ENCODE results near the gene BAZ1B. TPM values are rescaled to one million over a fixed set of nuclear protein-coding genes. Genes with fewer than 3 reads are reported as not detected.
"Not testable (repeated sequence)": the region's sequence is repeated elsewhere in the genome, so short reads cannot be mapped to it uniquely, and the experiment has no call there.

Gene BAZ1B
- total RNA-seq, 1 donor from 2014 or later = 111 TPM

- no peak overlapping the region for H3K4me3 Mint-ChIP-seq
- H3K9me3 Mint-ChIP-seq = no peaks in the 10 kb centered on the region
- no peak overlapping the region for H3K27ac Mint-ChIP-seq
- H3K4me1 Mint-ChIP-seq (ENCODE audit: low read depth) = peaks cover 16% of the 10 kb centered on the region
- DNase-seq (ENCODE audit: low spot score) = no peak
- H3K36me3 Mint-ChIP-seq (ENCODE audit: low read depth) = peaks cover 44% of the 10 kb centered on the region
- intact Hi-C loops (cut with micrococcal nuclease) = no loop called here
- no peaks in the 10 kb centered on the region for H3K27me3 Mint-ChIP-seq (ENCODE audit: insufficient read depth)
Observed at GRCh38 chr7:73477376-73477775, 44.7 kb downstream of the BAZ1B start.

GRCh38 chr7:73470208-73470607, 51.9 kb downstream of the BAZ1B start:
- no peak overlapping the region for H3K4me3 Mint-ChIP-seq
- H3K27me3 Mint-ChIP-seq (ENCODE audit: insufficient read depth) = no peaks in the 10 kb centered on the region
- peaks cover 2% of the 10 kb centered on the region for H3K4me1 Mint-ChIP-seq (ENCODE audit: low read depth)
- H3K27ac Mint-ChIP-seq = no peak overlapping the region
- DNase-seq (ENCODE audit: low spot score) = no peak
- peaks cover 30% of the 10 kb centered on the region for H3K36me3 Mint-ChIP-seq (ENCODE audit: low read depth)
- H3K9me3 Mint-ChIP-seq = no peaks in the 10 kb centered on the region
- intact Hi-C loops (cut with micrococcal nuclease) = no loop called here

GRCh38 chr7:73467046-73467445, 55.0 kb downstream of the BAZ1B start:
- intact Hi-C loops (cut with micrococcal nuclease) = loop anchor here (10.0 kb wide), 1 partner anchor 48 kb away; no protein-coding TSS in a partner anchor
- H3K36me3 Mint-ChIP-seq (ENCODE audit: low read depth) = peaks cover 49% of the 10 kb centered on the region
- H3K27ac Mint-ChIP-seq = not testable (repeated sequence)

GRCh38 chr7:73466112-73466511, 56.0 kb downstream of the BAZ1B start:
- no peak for DNase-seq (ENCODE audit: low spot score)
- H3K27ac Mint-ChIP-seq = no peak overlapping the region
- H3K27me3 Mint-ChIP-seq (ENCODE audit: insufficient read depth) = no peaks in the 10 kb centered on the region
- intact Hi-C loops (cut with micrococcal nuclease) = loop anchor here (10.0 kb wide), 1 partner anchor 49 kb away; no protein-coding TSS in a partner anchor
- peaks cover 54% of the 10 kb centered on the region for H3K36me3 Mint-ChIP-seq (ENCODE audit: low read depth)
- no peak overlapping the region for H3K4me3 Mint-ChIP-seq
- no peaks in the 10 kb centered on the region for H3K4me1 Mint-ChIP-seq (ENCODE audit: low read depth)
- H3K9me3 Mint-ChIP-seq = no peaks in the 10 kb centered on the region

More at GRCh38 chr7:73467046-73467445, 55.0 kb downstream of the BAZ1B start:
- not testable (repeated sequence) for H3K9me3 Mint-ChIP-seq; H3K4me3 Mint-ChIP-seq; H3K4me1 Mint-ChIP-seq (ENCODE audit: low read depth); DNase-seq (ENCODE audit: low spot score); H3K27me3 Mint-ChIP-seq (ENCODE audit: insufficient read depth)

- Mint-ChIP-seq H3K27ac (no peak overlapping the region), H3K27me3 (ENCODE audit: insufficient read depth) (no peaks in the 10 kb centered on the region), H3K4me3 (no peak overlapping the region), H3K9me3 (no peaks in the 10 kb centered on the region), H3K4me1 (ENCODE audit: low read depth) (no peaks in the 10 kb centered on the region), H3K36me3 (ENCODE audit: low read depth) (peaks cover 48% of the 10 kb centered on the region)
- no peak for DNase-seq (ENCODE audit: low spot score)
- intact Hi-C loops (cut with micrococcal nuclease) = loop anchor here (10.0 kb wide), 1 partner anchor 51 kb away; no protein-coding TSS in a partner anchor
Observed at GRCh38 chr7:73463966-73464365, 58.1 kb downstream of the BAZ1B start.

- H3K9me3 Mint-ChIP-seq = no peaks in the 10 kb centered on the region
Observed at GRCh38 chr7:73463260-73463659, 58.8 kb downstream of the BAZ1B start.

GRCh38 chr7:73461782-73462285, 60.3 kb downstream of the BAZ1B start:
- Mint-ChIP-seq H3K27me3 (ENCODE audit: insufficient read depth) (no peaks in the 10 kb centered on the region), H3K9me3 (no peaks in the 10 kb centered on the region), H3K4me1 (ENCODE audit: low read depth) (no peaks in the 10 kb centered on the region), H3K4me3 (no peak overlapping the region), H3K27ac (no peak overlapping the region), H3K36me3 (ENCODE audit: low read depth) (peaks cover 58% of the 10 kb centered on the region)
- no peak for DNase-seq (ENCODE audit: low spot score)
- intact Hi-C loops (cut with micrococcal nuclease) = loop anchor here (10.0 kb wide), 1 partner anchor 53 kb away; no protein-coding TSS in a partner anchor

More at GRCh38 chr7:73463260-73463659, 58.8 kb downstream of the BAZ1B start:
- Mint-ChIP-seq H3K27me3 (ENCODE audit: insufficient read depth) (no peaks in the 10 kb centered on the region), H3K4me3 (no peak overlapping the region), H3K27ac (no peak overlapping the region), H3K4me1 (ENCODE audit: low read depth) (no peaks in the 10 kb centered on the region), H3K36me3 (ENCODE audit: low read depth) (peaks cover 50% of the 10 kb centered on the region)
- intact Hi-C loops (cut with micrococcal nuclease) = loop anchor here (10.0 kb wide), 1 partner anchor 52 kb away; no protein-coding TSS in a partner anchor
- no peak for DNase-seq (ENCODE audit: low spot score)

- no peak for DNase-seq (ENCODE audit: low spot score)
- Mint-ChIP-seq H3K27ac (peak overlapping the region; percentile 59), H3K9me3 (no peaks in the 10 kb centered on the region), H3K4me3 (no peak overlapping the region), H3K36me3 (ENCODE audit: low read depth) (peaks cover 53% of the 10 kb centered on the region), H3K27me3 (ENCODE audit: insufficient read depth) (no peaks in the 10 kb centered on the region), H3K4me1 (ENCODE audit: low read depth) (peaks cover 21% of the 10 kb centered on the region)
- intact Hi-C loops (cut with micrococcal nuclease) = loop anchor here (5.0 kb wide), 2 partner anchors 103 to 278 kb away; partner anchors contain the start of gene BCL7B
Observed at GRCh38 chr7:73454424-73454823, 67.7 kb downstream of the BAZ1B start.

- Mint-ChIP-seq H3K4me1 (ENCODE audit: low read depth) (peaks cover 21% of the 10 kb centered on the region), H3K9me3 (no peaks in the 10 kb centered on the region), H3K27me3 (ENCODE audit: insufficient read depth) (no peaks in the 10 kb centered on the region), H3K27ac (peak overlapping the region; percentile 77), H3K36me3 (ENCODE audit: low read depth) (peaks cover 56% of the 10 kb centered on the region), H3K4me3 (no peak overlapping the region)
- intact Hi-C loops (cut with micrococcal nuclease) = loop anchor here (1.0 to 5.0 kb wide), 3 partner anchors 104 to 279 kb away; partner anchors contain the start of gene BCL7B
- DNase-seq (ENCODE audit: low spot score) = no peak
Observed at GRCh38 chr7:73452999-73453635, 69.0 kb downstream of the BAZ1B start.

GRCh38 chr7:73451780-73452398, 70.2 kb downstream of the BAZ1B start:
- Mint-ChIP-seq H3K4me3 (no peak overlapping the region), H3K27ac (peak overlapping the region; percentile 16), H3K9me3 (no peaks in the 10 kb centered on the region), H3K36me3 (ENCODE audit: low read depth) (peaks cover 51% of the 10 kb centered on the region), H3K4me1 (ENCODE audit: low read depth) (peaks cover 21% of the 10 kb centered on the region), H3K27me3 (ENCODE audit: insufficient read depth) (no peaks in the 10 kb centered on the region)
- intact Hi-C loops (cut with micrococcal nuclease) = loop anchor here (1.0 to 5.0 kb wide), 3 partner anchors 105 to 280 kb away; partner anchors contain the start of gene BCL7B
- DNase-seq (ENCODE audit: low spot score) = no peak

- no peaks in the 10 kb centered on the region for H3K27me3 Mint-ChIP-seq (ENCODE audit: insufficient read depth)
- H3K4me1 Mint-ChIP-seq (ENCODE audit: low read depth) = peaks cover 17% of the 10 kb centered on the region
- peaks cover 57% of the 10 kb centered on the region for H3K36me3 Mint-ChIP-seq (ENCODE audit: low read depth)
- H3K27ac Mint-ChIP-seq = no peak overlapping the region
- intact Hi-C loops (cut with micrococcal nuclease) = no loop called here
- no peaks in the 10 kb centered on the region for H3K9me3 Mint-ChIP-seq
- no peak for DNase-seq (ENCODE audit: low spot score)
- H3K4me3 Mint-ChIP-seq = no peak overlapping the region
Observed at GRCh38 chr7:73449422-73449821, 72.7 kb downstream of the BAZ1B start.

- Mint-ChIP-seq H3K9me3 (no peaks in the 10 kb centered on the region), H3K4me3 (no peak overlapping the region), H3K4me1 (ENCODE audit: low read depth) (peaks cover 12% of the 10 kb centered on the region), H3K27ac (no peak overlapping the region), H3K36me3 (ENCODE audit: low read depth) (peaks cover 61% of the 10 kb centered on the region), H3K27me3 (ENCODE audit: insufficient read depth) (no peaks in the 10 kb centered on the region)
- no peak for DNase-seq (ENCODE audit: low spot score)
- intact Hi-C loops (cut with micrococcal nuclease) = no loop called here
Observed at GRCh38 chr7:73448609-73449008, 73.5 kb downstream of the BAZ1B start.

GRCh38 chr7:73447121-73447733, 74.9 kb downstream of the BAZ1B start:
- intact Hi-C loops (cut with micrococcal nuclease) = no loop called here
- Mint-ChIP-seq H3K36me3 (ENCODE audit: low read depth) (peaks cover 65% of the 10 kb centered on the region), H3K27me3 (ENCODE audit: insufficient read depth) (no peaks in the 10 kb centered on the region), H3K4me3 (no peak overlapping the region), H3K9me3 (no peaks in the 10 kb centered on the region), H3K27ac (no peak overlapping the region), H3K4me1 (ENCODE audit: low read depth) (peaks cover 6% of the 10 kb centered on the region)
- no peak for DNase-seq (ENCODE audit: low spot score)
